KG1 (cell line): ENCODE data around the gene ADGRG2.
"Not testable (repeated sequence)": the region's sequence is repeated elsewhere in the genome, so short reads cannot be mapped to it uniquely, and the experiment has no call there.

Source experiments
- DNase-seq: peaks from one replicate; lab custom pipeline; 2025; lab: John Stamatoyannopoulos, UW

The ADGRG2 gene

DNA sequence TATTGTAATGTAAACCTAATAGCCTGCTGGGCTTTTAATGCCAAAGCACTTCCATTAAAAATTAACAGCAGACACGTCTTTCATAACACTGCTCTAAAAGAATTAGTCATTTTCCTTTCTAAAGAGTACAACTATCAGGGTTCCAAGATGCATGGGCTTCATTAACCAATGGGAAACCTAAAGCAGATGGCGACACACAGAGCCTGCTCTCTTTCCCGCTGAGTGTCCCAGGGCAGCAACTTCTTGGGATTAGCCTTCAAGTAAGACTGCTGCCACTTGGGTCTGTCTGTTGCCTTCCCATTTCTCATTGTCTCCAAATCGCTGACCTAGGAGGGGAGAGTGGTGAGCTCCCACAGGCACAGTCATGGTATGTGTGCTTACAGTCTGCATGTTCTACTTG is 124.4 kb downstream of the ADGRG2 start:
- no peak for DNase-seq

DNA sequence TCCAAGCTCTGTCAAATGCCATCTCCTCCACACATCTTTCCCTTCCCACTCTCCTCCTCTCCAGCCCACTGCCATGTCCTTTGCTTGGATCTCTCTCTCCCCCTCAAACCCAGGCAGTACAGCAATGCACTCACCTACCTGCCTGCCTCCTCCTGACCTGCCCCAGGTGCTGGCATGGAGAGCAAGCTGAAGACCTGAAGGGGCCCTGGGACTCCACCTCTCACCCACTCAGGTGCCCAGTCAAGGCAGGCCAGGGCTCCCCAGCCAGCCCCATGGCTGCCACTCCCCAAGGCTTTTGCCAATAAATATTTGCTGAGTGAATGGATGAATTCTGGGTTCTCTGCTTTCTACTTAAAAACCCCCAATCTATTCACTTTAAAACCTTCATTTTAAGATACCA is 125.7 kb downstream of the ADGRG2 start:
- DNase-seq = no peak

DNA sequence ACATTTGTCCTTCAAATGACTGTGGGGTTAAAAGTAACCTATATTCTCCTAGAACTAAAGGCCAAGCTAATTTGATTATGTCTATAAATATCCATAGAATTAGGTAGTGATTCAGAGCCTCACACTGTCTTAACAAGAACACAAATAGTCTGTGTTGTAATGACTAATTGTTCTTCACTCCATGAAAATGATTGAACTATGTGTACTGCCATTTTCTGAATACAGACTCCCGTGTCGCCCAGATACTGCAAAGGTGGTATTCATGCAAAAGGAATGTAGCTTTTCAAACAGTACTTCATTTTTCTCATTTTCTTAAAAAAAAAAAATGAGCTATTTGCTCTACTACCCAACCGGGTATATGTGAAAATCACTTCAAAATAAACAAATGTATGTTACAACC is 127.0 kb downstream of the ADGRG2 start:
- DNase-seq = no peak

DNA sequence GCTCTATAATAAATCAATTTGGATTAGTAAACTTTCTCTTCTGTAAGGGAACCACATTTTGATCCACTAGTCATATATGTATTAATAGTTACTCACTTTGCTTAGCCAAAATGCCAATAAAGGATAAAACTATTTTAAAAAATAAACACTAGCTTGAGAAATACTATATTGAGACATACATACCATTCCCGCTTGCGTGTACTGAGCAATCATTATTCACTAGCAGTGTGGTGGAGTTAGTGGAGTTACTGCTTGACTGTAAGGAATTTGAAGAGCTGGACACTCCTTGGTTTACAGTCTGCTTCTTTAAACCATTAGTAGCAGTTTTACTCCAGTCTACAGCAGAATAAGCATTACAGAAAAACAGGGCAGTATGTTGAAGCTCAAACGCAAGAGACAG is 127.6 kb downstream of the ADGRG2 start:
- DNase-seq = no peak

DNA sequence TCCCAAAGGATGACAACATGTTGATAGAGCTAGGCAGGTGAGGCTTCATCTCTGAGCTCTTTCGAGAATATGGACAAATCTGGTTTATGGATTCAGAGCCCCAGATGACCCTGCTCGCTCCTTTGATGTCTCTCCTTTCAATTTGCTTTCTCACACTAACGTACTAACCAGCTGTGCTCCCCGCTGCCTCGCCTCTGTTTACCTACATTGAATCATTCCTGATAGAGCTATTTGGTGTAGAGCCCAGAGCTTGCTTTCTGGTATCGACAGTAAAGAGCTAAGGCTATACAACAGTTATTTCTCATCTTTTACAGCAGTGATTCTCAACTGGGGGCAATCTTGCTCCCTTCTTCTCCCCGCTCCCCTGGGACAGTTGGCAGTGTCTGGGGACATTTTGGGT is 129.4 kb downstream of the ADGRG2 start:
- DNase-seq = no peak

DNA sequence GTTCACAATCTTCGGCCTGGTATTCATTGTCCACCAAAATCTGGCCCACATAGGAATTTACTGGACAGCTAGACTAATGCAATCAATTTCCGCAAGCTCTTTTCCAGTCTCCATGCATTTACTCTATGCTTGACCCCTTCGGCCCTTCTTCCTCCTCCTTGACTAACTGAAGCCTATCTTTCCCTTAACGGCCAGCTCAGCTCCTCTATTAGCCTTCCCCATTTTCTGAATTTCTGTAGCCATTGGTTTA is 137.2 kb downstream of the ADGRG2 start:
- DNase-seq = no peak

DNA sequence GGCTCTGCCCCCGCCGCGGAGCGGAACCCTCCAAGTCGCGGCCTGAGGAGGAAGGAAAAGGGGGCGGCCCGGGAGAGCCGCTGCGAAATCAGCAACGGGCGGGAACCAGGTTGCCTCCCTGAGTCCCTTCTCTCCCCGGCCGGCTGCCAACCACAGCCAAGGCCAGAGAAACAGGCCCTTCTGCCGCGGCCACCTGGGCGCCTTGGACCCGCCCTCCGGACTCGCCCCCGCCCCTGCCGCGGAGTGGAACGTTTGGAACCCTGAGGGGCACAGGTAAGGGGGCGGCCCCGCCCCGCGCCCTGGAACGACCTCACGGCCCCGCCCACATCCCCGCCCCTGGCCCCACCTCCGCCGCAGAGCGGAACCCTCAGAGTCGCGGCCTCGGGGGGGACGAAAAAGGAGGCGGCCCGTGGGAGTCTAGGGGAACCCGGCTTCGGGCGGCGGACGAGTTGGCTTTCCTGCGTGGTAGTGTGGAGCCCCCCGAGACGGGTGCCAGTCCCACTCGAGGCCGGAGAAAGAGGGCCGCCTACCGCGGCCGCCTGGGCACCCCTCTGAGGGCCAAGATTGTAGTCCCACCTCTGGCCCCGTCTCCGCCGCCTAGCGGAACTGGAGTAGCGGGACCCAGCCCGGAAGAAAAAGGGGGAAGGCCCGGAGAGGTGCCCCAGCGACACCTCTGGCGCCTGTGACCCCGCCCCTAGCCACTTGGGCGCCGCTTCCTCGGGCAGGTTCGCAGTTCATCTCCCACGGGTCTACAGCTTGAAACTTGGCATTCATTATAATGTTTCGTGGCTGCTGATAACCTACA is 137.7 kb downstream of the ADGRG2 start:
- peak; percentile 50 for DNase-seq

DNA sequence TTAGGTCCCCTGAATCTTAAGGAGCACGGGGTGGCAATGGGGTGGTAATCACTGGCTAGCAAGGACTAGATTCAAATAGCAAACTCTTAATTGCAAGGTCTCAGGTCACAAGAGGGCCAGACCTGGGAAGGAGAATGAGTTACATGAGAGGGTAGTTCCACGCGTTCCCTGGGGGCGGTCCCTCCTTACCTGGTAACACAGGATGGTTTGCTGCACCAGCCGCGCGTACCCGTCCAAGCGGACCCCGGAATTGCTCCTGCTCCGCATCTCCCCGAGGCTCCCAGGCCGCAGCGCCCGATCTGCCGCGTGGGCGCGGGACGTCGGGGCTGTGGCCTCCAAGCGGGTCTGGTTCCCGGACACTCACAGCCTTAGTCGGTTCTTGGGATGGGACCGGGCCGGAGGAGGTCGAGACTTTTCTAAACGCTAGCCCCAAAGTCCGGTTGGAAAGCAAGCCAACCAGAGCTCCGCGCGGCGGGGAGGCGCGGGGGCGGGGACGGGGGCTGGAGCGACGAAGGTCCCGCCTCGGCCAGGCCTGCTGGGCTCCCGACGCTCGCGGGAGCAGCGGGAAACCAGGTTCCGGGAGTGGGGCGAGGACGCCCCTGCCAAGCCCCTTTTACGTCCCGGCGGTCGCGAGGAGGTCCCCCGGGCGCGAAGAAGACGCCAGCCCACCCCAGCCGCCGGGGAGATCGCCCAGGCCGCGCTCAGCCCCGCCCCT is 138.4 kb downstream of the ADGRG2 start, which contains the start of gene PHKA2:
Gene PHKA2, minus strand, starts transcription at position 449 of the 715 bp plus-strand sequence. Its CDS starts 182 bp downstream, at position 267.
- DNase-seq = peak; percentile 6

DNA sequence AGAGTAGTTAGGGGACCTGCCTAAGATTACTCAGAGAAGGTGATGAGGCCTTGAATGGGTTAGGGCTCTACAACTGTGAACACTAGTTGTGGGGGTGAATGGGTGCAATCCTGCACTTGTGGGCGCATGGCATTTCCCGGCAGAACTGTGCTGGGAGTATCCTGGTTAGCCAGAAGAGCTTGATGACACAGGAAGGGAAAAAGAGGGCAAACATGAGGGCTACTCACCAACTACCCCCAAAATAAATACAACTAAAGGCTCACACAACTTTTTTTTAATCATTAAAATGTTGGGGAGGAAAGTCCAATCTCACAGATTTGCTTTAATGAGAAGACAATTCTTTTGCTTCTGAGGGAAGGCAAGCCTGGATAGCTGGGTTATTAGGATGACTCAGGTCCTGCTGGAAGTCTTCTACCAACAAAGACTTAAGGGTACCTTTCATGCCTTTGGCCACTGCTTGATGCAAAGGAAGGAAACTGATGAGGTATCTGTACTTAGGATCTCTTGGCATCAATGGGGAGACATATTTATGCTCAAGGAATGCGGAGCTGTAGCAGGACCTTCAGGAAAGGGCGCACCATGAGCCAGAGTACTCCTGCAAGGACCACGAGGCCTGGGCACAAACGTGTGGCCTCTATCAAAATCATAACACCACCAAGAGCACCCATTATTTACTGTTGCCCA is 141.0 kb downstream of the ADGRG2 start:
- no peak for DNase-seq

DNA sequence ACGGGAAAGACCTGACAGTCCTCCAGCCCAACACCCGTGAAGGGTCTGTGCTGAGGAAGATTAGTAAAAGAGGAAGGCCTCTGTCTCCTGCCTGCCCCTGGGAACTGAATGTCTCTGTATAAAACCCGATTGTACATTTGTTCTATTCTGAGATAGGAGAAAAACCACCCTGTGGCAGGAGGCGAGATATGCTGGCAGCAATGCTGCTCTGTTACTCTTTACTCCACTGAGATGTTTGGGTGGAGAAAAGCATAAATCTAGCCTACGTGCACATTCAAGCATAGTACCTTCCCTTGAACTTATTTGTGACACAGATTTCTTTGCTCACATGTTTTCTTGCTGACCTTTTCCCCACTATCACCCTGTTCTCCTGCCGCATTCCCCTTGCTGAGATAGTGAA is 142.0 kb downstream of the ADGRG2 start:
- not testable (repeated sequence) for DNase-seq

DNA sequence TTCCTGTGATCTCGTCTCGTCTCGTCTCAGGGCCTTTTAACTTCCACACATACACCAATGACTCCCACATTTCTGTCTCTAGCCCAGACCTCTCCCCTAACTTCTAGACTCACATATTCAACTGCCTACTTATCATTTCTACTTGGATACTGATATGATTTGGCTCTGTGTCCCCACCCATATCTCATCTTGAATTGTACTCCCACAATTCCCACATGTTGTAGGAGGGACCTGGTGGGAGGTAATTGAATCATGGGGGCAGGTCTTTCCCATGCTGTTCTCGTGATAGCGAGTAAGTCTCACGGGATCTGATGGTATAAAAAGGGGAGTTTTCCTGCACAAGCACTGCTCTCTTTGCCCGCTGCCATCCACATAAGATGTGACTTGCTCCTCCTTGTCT is 147.3 kb downstream of the ADGRG2 start:
- no peak for DNase-seq

DNA sequence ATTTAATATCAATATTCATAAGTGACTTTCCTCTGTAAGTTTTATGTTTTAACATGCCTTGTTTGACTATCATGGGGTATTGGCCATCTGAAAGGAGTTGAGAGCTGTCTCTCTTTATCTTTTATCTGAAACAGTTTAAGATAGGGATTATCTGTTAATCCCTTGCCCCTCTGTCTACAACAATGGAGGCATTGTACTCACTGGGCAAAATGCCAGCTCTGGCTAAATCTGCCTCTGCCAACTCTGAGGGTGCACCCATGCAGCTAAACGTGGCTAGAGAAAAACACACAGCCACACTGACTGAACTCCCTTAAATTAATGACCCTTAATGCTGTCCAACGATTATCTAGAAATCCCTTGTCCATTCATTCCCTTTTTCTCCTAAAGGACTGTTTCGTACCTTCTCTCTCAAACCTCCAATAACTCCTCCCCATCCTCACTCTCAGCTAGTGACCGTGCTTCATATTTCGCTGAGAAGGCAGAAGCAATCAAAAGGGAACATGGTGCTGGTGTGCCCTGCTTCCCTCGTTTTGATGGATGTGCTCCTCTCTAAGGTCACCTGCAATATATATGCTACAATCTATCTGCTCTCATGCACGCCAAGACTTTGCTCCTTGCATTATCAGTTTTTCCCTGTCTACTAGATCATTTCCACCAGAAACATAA is 148.6 kb downstream of the ADGRG2 start:
- no peak for DNase-seq

DNA sequence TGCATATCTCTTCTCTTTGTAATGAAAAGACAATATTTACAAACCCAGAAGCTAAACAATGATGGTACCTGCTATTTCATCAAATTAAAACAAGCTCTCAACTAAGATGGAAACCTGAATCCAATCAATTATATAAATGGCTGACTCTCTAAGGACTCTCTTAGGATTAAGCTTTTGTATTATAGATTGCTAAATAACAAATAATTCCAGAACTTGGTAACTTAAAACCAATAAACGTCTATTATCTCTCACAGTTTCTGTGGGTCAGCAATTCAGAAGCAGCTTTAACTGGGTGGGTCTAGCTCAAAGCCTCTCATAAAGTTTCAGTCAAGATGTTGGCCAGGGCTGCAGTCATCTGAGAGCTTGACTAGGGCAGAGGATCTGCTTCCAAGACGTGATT is 150.8 kb downstream of the ADGRG2 start:
- no peak for DNase-seq

DNA sequence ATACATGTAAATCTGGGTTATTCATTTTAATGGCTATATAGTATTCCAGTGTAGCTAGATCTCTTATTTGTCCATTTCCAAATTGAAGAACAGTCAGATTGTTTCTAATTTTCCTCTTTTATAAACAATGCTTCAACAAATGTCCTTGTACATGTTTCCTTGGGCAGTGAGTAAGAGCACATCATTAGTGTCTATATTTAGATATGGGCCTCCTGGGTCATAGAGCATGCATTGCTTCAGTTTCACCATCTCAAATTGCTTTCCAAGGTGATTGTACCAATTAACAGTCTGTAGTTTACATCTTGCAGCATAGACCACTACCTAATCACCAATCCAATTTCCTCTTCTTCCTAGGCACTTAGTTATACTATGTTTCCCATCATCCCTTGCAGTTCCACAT is 151.8 kb downstream of the ADGRG2 start:
- no peak for DNase-seq

DNA sequence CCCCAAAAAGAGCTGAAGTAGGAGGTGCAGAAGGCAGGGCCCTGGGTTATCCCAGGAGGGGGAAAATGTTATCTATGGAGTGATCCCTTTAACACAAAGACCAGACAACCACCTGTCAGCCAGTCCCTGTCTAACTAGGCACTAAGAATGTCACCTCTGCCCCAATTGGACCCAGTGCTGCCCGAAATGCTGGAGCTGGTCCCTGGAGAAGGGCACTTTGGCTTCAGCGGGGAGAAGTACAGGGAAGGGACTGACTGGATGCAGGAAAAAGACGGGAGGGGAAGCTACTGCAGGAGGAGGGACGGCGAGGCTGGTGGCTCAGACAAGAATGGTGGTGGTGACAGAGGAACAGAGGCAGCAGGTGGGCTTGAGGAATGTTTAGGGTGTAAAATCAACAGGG is 155.6 kb downstream of the ADGRG2 start:
- DNase-seq = no peak

DNA sequence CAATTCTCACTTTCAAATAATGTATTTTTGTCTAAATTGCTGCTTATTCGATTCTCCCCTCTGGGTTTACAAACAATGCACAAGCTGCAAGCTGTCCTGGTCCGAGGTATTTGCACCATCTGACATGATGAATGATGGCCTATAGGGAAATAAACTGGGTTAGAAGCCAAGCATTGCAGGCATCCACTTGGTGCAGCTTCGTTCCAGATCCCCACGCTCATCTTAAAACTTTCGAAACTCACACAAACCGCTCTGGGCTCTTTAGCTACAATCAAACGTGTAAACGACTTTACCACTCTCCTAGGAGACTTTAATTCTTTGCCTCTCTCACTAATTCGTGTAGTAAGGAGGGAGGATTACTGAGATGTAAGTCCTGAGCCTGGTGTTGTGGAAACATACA is 157.4 kb downstream of the ADGRG2 start:
- DNase-seq = no peak

DNA sequence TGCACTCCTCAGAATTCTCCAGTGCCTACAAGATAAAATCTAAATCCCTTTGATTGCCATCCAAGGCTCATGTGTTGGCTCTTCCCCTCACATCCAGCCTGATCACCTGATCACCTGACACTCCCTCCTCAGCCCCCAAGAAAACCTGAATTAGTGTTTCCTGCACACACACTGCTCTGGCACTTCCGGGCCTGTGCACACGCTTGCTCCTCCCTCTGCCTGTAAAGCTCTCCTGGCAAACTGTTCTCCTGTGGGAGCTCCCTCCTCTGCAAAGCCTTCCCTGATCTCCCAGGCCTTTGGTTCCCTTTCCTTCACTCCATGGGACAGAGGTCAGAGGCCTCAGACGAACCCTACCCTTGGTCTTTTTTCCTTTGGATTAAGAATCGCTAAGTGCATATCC is 158.2 kb downstream of the ADGRG2 start:
- DNase-seq = no peak

DNA sequence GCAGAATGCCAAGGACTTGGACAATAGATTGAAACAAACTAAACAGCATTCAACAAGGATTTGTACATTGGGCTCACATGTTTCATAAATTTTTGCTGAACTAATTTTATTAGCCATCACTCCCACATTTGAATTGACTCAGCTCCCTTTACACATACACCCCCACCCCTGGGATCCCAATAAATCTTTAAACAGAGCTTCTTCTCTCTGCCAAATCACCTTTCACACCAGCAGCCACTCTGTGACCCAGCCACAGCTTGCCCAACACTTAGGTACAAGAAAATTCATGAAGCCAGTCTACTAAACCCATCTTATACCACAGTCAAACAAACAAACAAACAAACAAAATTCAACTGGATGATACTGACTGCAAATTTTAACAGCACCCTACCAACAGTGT is 159.9 kb downstream of the ADGRG2 start:
- DNase-seq = no peak

DNA sequence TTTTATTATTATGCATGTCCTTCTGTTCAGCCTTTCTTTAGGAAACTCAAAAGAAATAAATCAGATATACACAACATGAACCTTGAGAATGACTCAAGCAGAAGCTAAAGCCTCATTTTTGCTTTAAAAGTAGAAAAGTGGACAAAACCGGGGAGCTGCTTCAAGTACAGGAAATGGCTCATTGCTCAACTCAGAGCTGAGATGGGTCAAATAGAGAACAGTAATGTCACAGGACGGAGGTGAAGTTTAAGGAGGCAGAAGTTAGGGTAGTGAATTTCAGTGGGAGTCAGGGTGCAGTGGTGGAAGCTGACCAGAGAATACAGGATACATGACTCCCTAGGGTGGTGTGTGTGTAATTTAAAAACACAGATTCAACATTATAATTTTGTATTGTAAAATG is 160.6 kb downstream of the ADGRG2 start:
- DNase-seq = no peak

DNA sequence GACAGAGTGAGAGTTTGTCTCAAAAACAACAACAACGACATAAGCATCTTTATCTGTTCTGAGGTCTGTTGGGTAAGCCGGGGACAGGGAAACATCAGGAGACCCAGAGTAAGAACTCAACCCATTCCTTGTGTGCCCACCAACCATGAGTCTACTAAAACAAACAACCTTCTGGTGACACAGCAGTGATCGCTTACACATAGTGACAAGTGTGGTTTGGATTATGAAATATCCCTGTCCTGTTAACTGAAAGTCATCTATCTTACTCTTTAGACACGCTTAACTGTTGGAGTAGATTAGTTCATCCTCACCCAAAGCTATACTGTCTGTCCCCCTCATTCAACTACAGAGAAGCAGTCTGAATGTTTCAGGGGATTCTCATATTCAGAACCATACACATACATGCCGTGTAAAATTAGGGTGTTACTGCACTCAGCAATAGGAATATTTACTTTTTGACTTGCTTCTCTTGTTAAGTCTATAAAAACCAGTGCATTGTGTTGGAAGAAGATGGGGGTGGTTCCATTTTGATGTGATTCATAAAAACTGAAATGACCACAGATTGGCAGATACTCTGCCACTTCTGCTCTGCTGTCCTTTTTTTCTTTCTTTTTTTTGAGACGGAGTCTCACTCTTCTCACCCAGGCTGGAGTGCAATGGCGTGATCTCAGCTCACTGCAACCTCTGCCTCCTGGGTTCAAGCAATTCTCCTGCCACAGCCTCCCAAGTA is 165.8 kb downstream of the ADGRG2 start:
- DNase-seq = no peak

DNA sequence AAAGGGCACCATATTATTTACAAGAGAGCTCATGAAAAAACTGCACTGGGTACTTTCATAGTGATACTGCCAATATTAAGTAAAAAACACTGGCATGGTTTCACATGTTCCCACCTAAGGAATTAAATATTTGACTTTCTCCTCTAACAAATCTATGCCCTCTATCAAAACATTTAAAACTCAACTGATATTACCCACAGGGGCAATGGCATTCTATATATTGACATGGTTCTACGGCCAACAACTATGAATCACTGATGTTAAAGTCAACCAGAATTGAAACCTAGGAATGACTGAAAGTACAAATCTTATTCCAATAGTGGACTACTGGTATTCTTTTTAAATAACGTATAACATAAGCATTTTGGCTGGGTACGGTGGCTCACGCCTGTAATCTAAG is 166.6 kb downstream of the ADGRG2 start:
- no peak for DNase-seq

DNA sequence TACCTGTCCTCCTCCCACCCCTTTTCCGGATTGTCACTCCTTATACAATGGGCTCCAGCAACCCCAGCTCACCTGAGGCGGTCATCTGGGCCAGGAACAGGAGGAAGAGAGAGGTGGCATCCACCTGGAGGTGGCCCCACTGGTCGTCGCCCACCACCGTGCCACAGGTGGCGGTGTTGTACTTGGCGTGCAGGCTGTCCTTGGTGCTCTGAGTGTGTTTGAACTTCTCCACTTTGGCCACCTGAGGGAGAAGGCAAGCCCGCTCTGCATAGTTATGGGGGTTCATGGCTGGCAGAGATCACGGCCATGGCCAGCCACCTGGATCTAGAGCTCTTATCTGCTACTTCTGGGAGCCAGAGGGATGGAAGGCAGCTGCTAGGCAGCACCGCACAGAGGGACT is 171.2 kb downstream of the ADGRG2 start:
- DNase-seq = no peak
